GM06990 (cell line): ENCODE results near the gene EXTL1.

Source experiments
- DNase-seq: peaks from one replicate; pipeline ENCODE4 v3.0.0-alpha.2; 2011; ENCODE audit not compliant: insufficient read length; ENCODE audit errors: extremely low read depth
- H3K27me3 ChIP-seq: replicated peaks from 2 replicates; pipeline ENCODE4 v1.6.0; 2011; ENCODE audit warnings: low read length; ENCODE audit not compliant: control insufficient read depth, insufficient read depth
- H3K36me3 ChIP-seq: 2 replicates; pipeline ENCODE4 v1.5.1; 2011; ENCODE audit warnings: low read length; ENCODE audit not compliant: control insufficient read depth, insufficient read depth
- H3K4me3 ChIP-seq: replicated peaks from 2 replicates; pipeline ENCODE4 v1.5.1; 2011; ENCODE audit warnings: low read depth, mild to moderate bottlenecking, control low read depth, low read length
- TF ChIP-seq, protein P1 (sequence below): IDR thresholded peaks from 2 replicates; pipeline ENCODE4 v1.5.1; 2011; ENCODE audit warnings: low read length, control low read depth, mild to moderate bottlenecking, inconsistent platforms; ENCODE audit not compliant: insufficient read depth, poor library complexity, severe bottlenecking

The EXTL1 gene

DNA sequence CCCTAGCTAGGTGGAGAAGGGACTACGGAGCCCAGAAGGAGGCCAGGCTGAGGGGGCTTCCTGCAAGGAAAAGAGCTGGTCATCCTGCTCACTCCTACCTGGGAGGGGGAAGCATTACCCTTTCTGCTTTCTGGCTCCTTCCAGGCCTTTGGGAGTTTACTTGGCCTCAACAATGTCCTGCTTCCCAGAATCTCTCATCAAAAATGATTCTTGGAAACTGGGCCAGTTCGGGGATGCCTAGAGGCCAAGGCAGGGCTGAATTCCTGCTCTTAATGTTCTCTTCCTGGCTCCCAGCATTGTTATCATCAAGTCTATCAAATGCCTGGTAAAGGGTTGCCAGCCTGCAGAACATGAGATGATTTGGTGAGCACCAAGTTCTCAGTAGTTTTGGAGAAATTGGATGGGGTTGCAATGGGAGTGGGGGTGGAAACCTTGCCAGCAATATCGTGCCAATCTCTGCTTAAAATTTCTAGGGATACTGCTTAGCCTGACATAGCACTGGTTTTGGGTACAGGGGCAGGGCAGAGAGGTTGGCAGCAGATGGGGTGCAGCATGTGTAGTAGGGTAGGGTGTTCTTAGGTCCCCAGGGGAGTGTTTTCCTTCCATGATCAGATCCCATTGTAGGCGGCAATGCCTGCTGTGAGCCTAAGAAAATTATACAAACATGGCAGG is 16.0 kb upstream of the EXTL1 start:
- Histone ChIP-seq H3K27me3 (no peaks in the 10 kb centered on the region; the same call in none of the 2 replicates), H3K36me3 (no peaks in the 10 kb centered on the region), H3K4me3 (no peak overlapping the region)
- no peak for DNase-seq
- TF ChIP-seq, protein P1, sequence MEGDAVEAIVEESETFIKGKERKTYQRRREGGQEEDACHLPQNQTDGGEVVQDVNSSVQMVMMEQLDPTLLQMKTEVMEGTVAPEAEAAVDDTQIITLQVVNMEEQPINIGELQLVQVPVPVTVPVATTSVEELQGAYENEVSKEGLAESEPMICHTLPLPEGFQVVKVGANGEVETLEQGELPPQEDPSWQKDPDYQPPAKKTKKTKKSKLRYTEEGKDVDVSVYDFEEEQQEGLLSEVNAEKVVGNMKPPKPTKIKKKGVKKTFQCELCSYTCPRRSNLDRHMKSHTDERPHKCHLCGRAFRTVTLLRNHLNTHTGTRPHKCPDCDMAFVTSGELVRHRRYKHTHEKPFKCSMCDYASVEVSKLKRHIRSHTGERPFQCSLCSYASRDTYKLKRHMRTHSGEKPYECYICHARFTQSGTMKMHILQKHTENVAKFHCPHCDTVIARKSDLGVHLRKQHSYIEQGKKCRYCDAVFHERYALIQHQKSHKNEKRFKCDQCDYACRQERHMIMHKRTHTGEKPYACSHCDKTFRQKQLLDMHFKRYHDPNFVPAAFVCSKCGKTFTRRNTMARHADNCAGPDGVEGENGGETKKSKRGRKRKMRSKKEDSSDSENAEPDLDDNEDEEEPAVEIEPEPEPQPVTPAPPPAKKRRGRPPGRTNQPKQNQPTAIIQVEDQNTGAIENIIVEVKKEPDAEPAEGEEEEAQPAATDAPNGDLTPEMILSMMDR, result no peak

DNA sequence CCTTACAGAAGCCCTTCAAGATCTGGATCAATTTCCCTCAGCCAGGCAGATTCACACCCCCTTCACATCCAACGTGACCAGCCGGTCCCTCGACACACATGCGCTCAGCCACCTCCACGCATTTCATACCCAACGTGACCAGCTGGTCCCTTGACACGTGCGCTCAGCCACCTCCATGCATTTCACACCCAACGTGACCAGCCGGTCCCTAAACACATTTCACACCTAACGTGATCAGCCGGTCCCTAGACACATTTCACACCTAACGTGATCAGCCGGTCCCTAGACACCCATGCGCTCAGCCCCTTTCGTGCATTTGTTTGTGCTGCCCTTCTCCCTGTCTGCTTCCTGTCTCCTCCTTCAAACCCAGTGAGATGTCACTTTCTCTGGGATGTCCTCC is 14.9 kb upstream of the EXTL1 start:
- H3K27me3 ChIP-seq, result no peaks in the 10 kb centered on the region; the same call in 1 of the 2 replicates
- no peak for DNase-seq
- no peak overlapping the region for H3K4me3 ChIP-seq
- no peaks in the 10 kb centered on the region for H3K36me3 ChIP-seq
- TF ChIP-seq, protein P1, result no peak

DNA sequence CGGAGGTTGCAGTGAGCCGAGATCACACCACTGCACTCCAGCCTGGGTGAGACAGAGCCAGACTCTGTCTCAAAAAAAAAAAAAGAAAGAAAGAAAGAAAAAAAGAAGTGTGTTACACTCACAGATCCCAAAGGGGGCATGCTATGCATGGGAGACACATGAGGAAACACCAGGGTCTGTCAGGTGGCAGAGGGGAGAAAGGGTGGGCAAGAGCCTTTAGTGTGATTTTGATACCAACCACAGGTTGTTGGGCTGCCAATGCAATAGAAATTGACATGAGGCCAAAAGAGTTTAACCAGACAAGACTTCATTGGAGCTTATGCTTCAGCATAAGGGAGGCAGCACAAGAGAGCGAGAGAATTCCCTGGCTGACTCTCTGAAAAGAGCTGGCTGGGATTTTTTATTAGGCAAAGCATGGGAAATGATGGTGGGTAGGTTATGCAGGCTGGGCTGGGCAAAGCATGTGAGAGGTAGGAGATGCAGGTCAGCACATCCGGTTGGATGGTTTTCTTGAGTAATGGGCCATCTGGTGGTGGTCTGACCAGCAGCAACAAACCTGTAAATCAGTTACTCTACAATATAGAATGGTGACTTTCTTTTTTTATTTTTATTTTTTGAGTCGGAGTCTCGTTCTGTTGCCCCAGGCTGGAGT is 11.7 kb upstream of the EXTL1 start:
- no peaks in the 10 kb centered on the region for H3K36me3 ChIP-seq
- DNase-seq, result no peak
- no peaks in the 10 kb centered on the region; the same call in 1 of the 2 replicates for H3K27me3 ChIP-seq
- TF ChIP-seq, protein P1, result peak; percentile 20
- no peak overlapping the region for H3K4me3 ChIP-seq

DNA sequence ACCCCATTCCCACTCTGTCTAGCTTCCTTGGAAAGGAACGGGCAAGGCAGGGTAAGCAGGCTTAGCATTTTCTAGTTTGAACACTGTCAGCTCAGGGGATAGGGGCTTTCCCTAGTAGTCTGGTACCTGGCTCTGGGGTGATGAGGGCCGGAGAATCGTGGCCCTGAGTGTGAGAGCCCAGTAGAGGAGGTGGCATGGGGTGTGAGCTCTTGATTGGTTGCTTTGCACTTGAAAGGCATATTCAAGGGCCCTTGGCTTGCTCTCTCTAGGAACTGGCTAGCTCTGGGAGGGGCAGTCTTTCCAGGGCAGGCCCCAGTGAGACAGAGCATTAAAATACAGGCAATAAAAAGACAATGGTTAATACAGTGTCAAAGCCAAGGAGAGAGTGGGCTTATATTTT is 10.8 kb upstream of the EXTL1 start:
- Histone ChIP-seq H3K27me3 (no peaks in the 10 kb centered on the region), H3K36me3 (no peaks in the 10 kb centered on the region), H3K4me3 (no peak overlapping the region)
- no peak for DNase-seq
- TF ChIP-seq, protein P1, result no peak

DNA sequence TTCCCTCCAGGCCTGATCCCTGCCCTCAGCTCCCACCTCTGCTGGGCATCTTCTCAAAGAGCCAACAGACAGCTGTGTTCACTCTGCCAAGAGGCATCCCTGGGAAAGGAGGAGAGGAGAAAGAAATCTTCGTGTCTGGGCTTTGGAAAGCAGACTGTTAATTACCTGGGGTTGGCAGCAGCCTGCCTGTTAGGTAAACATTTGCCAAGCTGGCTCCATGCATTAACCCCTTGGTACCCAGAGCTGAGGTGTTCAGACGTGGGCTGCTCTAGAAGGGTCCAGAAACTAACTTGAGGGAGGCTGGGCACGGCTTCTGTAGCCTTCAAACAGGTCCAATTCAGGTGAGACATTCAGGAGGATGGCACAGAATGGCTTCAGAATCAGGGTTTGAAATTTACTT is 8.7 kb upstream of the EXTL1 start:
- H3K4me3 ChIP-seq, result no peak overlapping the region
- no peak for DNase-seq
- no peaks in the 10 kb centered on the region for H3K27me3 ChIP-seq
- TF ChIP-seq, protein P1, result no peak
- H3K36me3 ChIP-seq, result no peaks in the 10 kb centered on the region
